Measurements from ENCODE around the gene ZNF839.
"Not testable (repeated sequence)": the region's sequence is repeated elsewhere in the genome, so short reads cannot be mapped to it uniquely, and the experiment has no call there.

Gene ZNF839

DNA sequence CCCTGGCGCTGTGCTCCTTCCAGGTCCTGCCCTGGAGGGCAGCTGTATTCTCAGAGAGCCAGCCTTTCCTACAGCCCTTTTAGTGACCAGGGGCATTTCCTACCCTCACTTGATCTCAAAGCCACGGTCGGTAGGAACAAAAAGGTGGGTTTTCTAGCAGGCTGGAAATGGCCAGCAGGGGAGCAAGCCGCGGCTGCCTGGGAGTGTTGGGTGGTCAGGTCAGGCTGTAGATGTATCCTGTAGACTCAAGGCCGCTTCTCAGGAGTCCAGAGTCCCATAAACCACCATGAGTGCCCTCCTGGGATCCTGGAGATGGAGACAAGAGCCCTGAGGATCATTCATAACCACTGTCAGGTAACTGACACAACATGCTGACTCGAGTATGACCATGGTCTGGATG lies 24.5 kb downstream of the ZNF839 start:
- TF ChIP-seq, protein P1, sequence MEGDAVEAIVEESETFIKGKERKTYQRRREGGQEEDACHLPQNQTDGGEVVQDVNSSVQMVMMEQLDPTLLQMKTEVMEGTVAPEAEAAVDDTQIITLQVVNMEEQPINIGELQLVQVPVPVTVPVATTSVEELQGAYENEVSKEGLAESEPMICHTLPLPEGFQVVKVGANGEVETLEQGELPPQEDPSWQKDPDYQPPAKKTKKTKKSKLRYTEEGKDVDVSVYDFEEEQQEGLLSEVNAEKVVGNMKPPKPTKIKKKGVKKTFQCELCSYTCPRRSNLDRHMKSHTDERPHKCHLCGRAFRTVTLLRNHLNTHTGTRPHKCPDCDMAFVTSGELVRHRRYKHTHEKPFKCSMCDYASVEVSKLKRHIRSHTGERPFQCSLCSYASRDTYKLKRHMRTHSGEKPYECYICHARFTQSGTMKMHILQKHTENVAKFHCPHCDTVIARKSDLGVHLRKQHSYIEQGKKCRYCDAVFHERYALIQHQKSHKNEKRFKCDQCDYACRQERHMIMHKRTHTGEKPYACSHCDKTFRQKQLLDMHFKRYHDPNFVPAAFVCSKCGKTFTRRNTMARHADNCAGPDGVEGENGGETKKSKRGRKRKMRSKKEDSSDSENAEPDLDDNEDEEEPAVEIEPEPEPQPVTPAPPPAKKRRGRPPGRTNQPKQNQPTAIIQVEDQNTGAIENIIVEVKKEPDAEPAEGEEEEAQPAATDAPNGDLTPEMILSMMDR (conservative IDR thresholded peaks at IDR 0.05; ENCODE audit: low read depth, low read length), result no peak
- no peak for DNase-seq (ENCODE audit: low read depth)
- no peak overlapping the region for H3K4me3 ChIP-seq (ENCODE audit: low read length)

DNA sequence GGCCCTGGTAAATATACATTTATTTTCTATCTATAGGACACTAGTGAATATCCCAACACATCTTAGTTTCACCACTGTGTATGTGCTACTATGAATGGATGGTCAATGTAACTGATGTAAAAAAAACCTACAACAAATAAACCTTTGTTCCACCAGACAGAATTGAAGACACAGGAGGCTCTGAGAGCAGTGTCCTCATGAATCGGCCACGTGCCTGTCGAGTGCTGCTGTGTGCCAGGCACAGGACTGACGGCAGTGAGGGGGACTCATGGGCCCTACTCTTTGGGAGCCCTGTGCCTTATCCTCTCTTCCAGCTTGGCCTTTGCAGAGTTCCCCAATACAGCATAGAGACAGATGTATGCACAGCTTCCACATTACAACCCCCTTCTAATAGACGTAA lies 24.9 kb downstream of the ZNF839 start:
- H3K4me3 ChIP-seq (ENCODE audit: low read length), result no peak overlapping the region
- TF ChIP-seq, protein P1 (conservative IDR thresholded peaks at IDR 0.05; ENCODE audit: low read depth, low read length), result no peak
- no peak for DNase-seq (ENCODE audit: low read depth)

DNA sequence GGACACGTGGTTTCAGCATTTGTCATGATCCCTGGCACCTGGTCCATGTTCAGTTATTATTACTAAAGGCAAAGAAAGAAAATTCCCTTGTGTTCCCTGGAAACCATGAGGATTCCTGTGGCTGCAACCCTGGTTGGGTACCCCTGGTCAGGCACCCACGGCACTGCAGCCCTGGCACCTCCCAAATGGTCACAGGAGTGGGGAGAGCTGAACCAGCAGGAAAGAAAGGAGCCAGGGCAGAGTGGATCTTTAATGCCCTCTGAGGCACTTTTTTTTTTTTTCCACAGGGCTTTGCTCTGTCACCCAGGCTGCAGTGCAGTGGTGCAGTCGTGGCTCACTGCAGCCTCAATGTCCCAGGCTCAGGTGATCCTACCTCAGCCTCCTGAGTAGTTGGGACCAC lies 25.7 kb downstream of the ZNF839 start:
- TF ChIP-seq, protein P1 (conservative IDR thresholded peaks at IDR 0.05; ENCODE audit: low read depth, low read length), result no peak
- DNase-seq (ENCODE audit: low read depth), result no peak
- H3K4me3 ChIP-seq (ENCODE audit: low read length), result no peak overlapping the region

DNA sequence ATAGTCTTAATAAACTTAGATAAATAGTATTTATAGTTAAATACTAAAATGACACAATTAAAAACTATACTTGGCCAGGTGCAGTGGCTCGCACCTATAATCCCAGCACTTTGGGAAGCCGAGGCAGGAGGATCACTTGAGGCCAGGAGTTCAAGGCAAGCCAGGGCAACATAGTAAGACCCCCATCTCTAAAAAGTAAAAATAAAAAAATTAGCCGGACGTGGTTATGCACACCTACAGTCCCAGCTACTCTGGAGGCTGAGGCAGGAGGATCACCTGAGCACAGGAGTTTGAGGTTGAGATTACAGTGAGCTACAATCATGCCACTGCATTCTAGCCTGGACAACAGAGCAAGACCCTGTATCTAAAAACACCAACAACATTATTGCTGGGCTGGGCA lies 27.1 kb downstream of the ZNF839 start:
- no peak overlapping the region for H3K4me3 ChIP-seq (ENCODE audit: low read length)
- TF ChIP-seq, protein P1 (conservative IDR thresholded peaks at IDR 0.05; ENCODE audit: low read depth, low read length), result no peak
- no peak for DNase-seq (ENCODE audit: low read depth)

DNA sequence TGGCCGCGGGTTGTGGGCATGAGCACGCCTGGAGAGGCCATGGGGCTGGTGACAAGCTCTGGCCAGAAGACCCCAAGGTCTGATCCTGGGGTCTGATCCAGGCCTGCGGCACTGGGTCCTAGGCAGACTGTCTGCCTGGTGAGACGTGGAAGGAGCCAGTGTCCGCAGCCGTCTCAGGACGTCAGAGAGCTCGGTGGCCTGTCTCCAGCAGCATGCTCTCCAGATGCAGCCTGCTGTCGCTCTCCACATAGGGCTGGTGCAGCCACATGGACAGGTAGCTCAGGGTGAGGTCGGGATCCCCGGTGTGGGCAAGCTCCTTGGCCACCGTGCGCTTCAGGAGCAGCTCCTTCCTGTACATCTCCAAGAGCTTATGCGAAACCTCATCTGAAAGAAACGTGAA lies 28.8 kb downstream of the ZNF839 start:
- DNase-seq (ENCODE audit: low read depth), result no peak
- TF ChIP-seq, protein P1 (conservative IDR thresholded peaks at IDR 0.05; ENCODE audit: low read depth, low read length), result no peak
- no peak overlapping the region for H3K4me3 ChIP-seq (ENCODE audit: low read length)

DNA sequence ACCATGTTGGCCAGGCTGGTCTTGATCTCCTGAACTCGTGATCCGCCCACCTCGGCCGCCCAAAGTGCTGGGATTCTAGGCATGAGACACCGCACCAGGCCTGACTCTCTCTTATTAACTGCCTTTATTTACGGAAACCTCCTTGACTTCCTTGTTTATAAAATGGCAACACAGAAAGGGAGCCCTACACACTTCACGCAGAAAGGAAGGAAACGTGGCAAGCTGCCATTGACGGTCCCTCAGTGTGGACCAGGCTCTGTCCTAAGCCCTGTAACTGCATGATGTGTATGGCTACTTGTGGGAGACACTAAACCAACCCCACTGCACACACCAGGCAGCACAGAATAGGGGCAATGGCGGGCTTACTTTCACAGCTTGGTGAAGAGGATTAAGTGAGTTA lies 31.5 kb downstream of the ZNF839 start:
- no peak overlapping the region for H3K4me3 ChIP-seq (ENCODE audit: low read length)
- TF ChIP-seq, protein P1 (conservative IDR thresholded peaks at IDR 0.05; ENCODE audit: low read depth, low read length), result no peak
- no peak for DNase-seq (ENCODE audit: low read depth)

DNA sequence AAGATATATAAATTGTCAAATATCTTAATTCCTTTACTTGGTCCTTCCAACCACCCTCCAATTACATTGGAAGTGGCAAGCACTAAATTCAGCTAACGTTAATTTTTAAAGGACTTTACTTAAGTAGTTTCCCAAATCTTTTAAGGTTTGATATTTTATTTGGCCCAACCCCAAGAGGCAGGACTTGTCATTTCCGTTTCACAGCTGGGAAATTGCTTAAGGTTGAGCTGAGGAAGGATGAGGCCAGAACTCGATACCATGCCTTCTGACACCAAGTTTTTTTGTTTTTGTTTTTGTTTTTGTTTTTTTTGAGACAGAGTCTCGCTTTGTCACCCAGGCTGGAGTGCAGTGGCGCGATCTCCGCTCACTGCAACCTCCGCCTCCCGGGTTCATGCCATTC lies 32.0 kb downstream of the ZNF839 start:
- H3K4me3 ChIP-seq (ENCODE audit: low read length); DNase-seq (ENCODE audit: low read depth): not testable (repeated sequence)

DNA sequence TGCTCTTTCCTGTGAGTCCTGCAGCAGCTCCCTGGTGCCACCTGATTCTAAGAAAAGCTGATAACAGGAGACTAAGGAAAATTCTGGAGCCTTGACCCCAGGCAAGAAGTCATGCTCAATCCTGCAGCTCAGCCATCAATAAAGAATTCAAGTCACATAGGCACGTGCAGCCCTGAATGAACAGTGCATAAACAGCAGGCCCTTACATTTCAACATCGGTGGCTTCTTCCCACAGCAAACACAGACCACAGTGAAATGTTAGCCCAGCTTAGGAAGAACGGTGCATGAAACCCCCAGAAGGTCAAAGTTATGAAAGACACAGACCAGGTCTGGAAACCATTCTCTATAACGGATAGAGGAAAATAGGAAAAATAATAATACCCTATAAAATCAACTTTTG lies 32.7 kb downstream of the ZNF839 start:
- DNase-seq (ENCODE audit: low read depth), result no peak
- H3K4me3 ChIP-seq (ENCODE audit: low read length), result no peak overlapping the region
- TF ChIP-seq, protein P1 (conservative IDR thresholded peaks at IDR 0.05; ENCODE audit: low read depth, low read length), result no peak

Measured in retinal pigment epithelial cell (primary cell).